H9 (cell line): Measurements from ENCODE around the gene NCBP3. TPM values are rescaled to one million over a fixed set of nuclear protein-coding genes. Genes with fewer than 3 reads are reported as not detected.

ENCODE experiments used
- DNase-seq: peaks from one replicate; pipeline ENCODE4 v3.0.0-alpha.2; 2017
- H2AFZ ChIP-seq: one replicate; pipeline ENCODE4 v1.6.1; 2013; ENCODE audit warnings: mild to moderate bottlenecking, low read length, control low read depth, moderate library complexity
- H2AK5ac ChIP-seq: 2 replicates; pipeline ENCODE4 v1.6.1; 2013; ENCODE audit warnings: low read length, control low read depth, mixed read lengths; ENCODE audit not compliant: insufficient read length
- H2BK120ac ChIP-seq: one replicate; pipeline ENCODE4 v1.6.1; 2013; ENCODE audit warnings: low read depth, mild to moderate bottlenecking, low read length, control low read depth, inconsistent platforms; ENCODE audit not compliant: poor library complexity, severe bottlenecking
- H2BK12ac ChIP-seq: 2 replicates; pipeline ENCODE4 v1.6.1; 2013; ENCODE audit warnings: low read length, control low read depth, mixed read lengths, low read depth; ENCODE audit not compliant: insufficient read length
- H2BK15ac ChIP-seq: 2 replicates; pipeline ENCODE4 v1.6.1; 2013; ENCODE audit warnings: low read depth, low read length, control low read depth
- H2BK20ac ChIP-seq: one replicate; pipeline ENCODE4 v1.6.1; 2013; ENCODE audit warnings: low read depth, mild to moderate bottlenecking, low read length, control low read depth, inconsistent platforms; ENCODE audit not compliant: poor library complexity, severe bottlenecking
- H2BK5ac ChIP-seq: 2 replicates; pipeline ENCODE4 v1.6.1; 2013; ENCODE audit warnings: low read length, control low read depth, mixed read lengths; ENCODE audit not compliant: insufficient read length
- H3K14ac ChIP-seq: 2 replicates; pipeline ENCODE4 v1.6.1; 2013; ENCODE audit warnings: low read length, control low read depth; ENCODE audit not compliant: insufficient read depth
- H3K18ac ChIP-seq: 2 replicates; pipeline ENCODE4 v1.6.1; 2013; ENCODE audit warnings: low read depth, mild to moderate bottlenecking, mixed read lengths, low read length, control low read depth; ENCODE audit not compliant: insufficient read length
- H3K23ac ChIP-seq: 2 replicates; pipeline ENCODE4 v1.6.1; 2013; ENCODE audit warnings: low read length, control low read depth, mixed read lengths, low read depth; ENCODE audit not compliant: insufficient read length
- H3K23me2 ChIP-seq: 2 replicates; pipeline ENCODE4 v1.6.1; 2013; ENCODE audit warnings: low read depth, mild to moderate bottlenecking, mixed read lengths, low read length, control low read depth; ENCODE audit not compliant: insufficient read length, poor library complexity, severe bottlenecking
- H3K27ac ChIP-seq: 2 replicates; pipeline ENCODE4 v1.5.1; 2013; ENCODE audit warnings: low read length, control low read depth, mixed read lengths, low read depth; ENCODE audit not compliant: insufficient read length
- H3K27me3 ChIP-seq: 2 replicates; pipeline ENCODE4 v1.6.1; 2013; ENCODE audit warnings: low read length, control low read depth, inconsistent platforms; ENCODE audit not compliant: insufficient read depth
- H3K4ac ChIP-seq: 2 replicates; pipeline ENCODE4 v1.6.1; 2013; ENCODE audit warnings: low read depth, mild to moderate bottlenecking, control low read depth, inconsistent platforms, low read length, moderate library complexity
- H3K4me1 ChIP-seq: 2 replicates; pipeline ENCODE4 v1.6.1; 2013; ENCODE audit warnings: low read length, control low read depth, inconsistent platforms; ENCODE audit not compliant: insufficient read depth
- H3K4me2 ChIP-seq: 2 replicates; pipeline ENCODE4 v1.6.1; 2013; ENCODE audit warnings: low read length, control low read depth, mixed read lengths; ENCODE audit not compliant: insufficient read length, insufficient read depth
- H3K56ac ChIP-seq: 2 replicates; pipeline ENCODE4 v1.6.1; 2013; ENCODE audit warnings: low read depth, mild to moderate bottlenecking, mixed read lengths, low read length, control low read depth; ENCODE audit not compliant: insufficient read length
- H3K79me1 ChIP-seq: 2 replicates; pipeline ENCODE4 v1.6.1; 2013; ENCODE audit warnings: low read depth, mild to moderate bottlenecking, moderate library complexity, low read length, control low read depth, inconsistent platforms; ENCODE audit not compliant: insufficient read depth, poor library complexity, severe bottlenecking
- H3K79me2 ChIP-seq: 2 replicates; pipeline ENCODE4 v1.6.1; 2013; ENCODE audit warnings: low read length, control low read depth, inconsistent platforms; ENCODE audit not compliant: insufficient read depth
- H3K9ac ChIP-seq: 2 replicates; pipeline ENCODE4 v1.6.1; 2013; ENCODE audit warnings: low read length, control low read depth, mixed read lengths; ENCODE audit not compliant: insufficient read length; ENCODE audit errors: extremely low read depth
- H3K9me3 ChIP-seq: one replicate; pipeline ENCODE4 v1.6.1; 2013; ENCODE audit warnings: low read depth, low read length, inconsistent platforms; ENCODE audit not compliant: control insufficient read depth
- H3T11ph ChIP-seq: one replicate; pipeline ENCODE4 v1.6.1; 2013; ENCODE audit warnings: mild to moderate bottlenecking, low read length, control low read depth, inconsistent platforms
- H4K20me1 ChIP-seq: one replicate; pipeline ENCODE4 v1.6.1; 2013; ENCODE audit not compliant: control insufficient read depth, insufficient read length, insufficient read depth
- H4K5ac ChIP-seq: 2 replicates; pipeline ENCODE4 v1.6.1; 2013; ENCODE audit warnings: low read depth, mild to moderate bottlenecking, mixed read lengths, low read length, control low read depth; ENCODE audit not compliant: insufficient read length
- H4K8ac ChIP-seq: replicated peaks from 2 replicates; pipeline ENCODE4 v1.6.1; 2013; ENCODE audit warnings: low read length, control low read depth, mixed read lengths, low read depth; ENCODE audit not compliant: insufficient read length
- H4K91ac ChIP-seq: 2 replicates; pipeline ENCODE4 v1.6.1; 2013; ENCODE audit warnings: low read depth, mild to moderate bottlenecking, moderate library complexity, mixed read lengths, low read length, control low read depth; ENCODE audit not compliant: insufficient read length
- H3K27ac Mint-ChIP-seq, 3 experiments: 2 replicates in 2 of 3; 3 replicates in 1 of 3; pipeline ENCODE4 v1.8.0; 2020 to 2021; ENCODE audit warnings: mixed read lengths in 3 of 3, mild to moderate bottlenecking in 1 of 3, moderate library complexity in 1 of 3
- H3K27me3 Mint-ChIP-seq: 2 replicates; pipeline ENCODE4 v1.8.0; 2021; ENCODE audit warnings: low read depth, mild to moderate bottlenecking, moderate library complexity, mixed read lengths
- H3K36me3 Mint-ChIP-seq, 3 experiments: 2 replicates in 2 of 3; 3 replicates in 1 of 3; pipeline ENCODE4 v1.8.0; 2020 to 2021; ENCODE audit warnings: low read depth in 3 of 3, mixed read lengths in 3 of 3; ENCODE audit not compliant: insufficient read depth in 1 of 3
- H3K4me1 Mint-ChIP-seq, 2 experiments: 2 replicates each; pipeline ENCODE4 v1.8.0; 2020; ENCODE audit warnings: mixed read lengths in 2 of 2
- H3K4me3 Mint-ChIP-seq, 2 experiments: 2 replicates in 1 of 2; 3 replicates in 1 of 2; pipeline ENCODE4 v1.8.0; 2020 to 2021; ENCODE audit warnings: mild to moderate bottlenecking in 2 of 2, mixed read lengths in 2 of 2, moderate library complexity in 1 of 2
- H3K9me3 Mint-ChIP-seq, 2 experiments: 2 replicates in 1 of 2; 3 replicates in 1 of 2; pipeline ENCODE4 v1.8.0; 2020; ENCODE audit warnings: mild to moderate bottlenecking in 2 of 2, mixed read lengths in 2 of 2, moderate library complexity in 1 of 2
- CTCF ChIP-seq: fragments of 200-600 bp; sonication (generic); conservative IDR thresholded peaks from 3 replicates; pipeline ENCODE4 v1.8.0; 2021; ENCODE audit warnings: antibody characterized with exemption, mild to moderate bottlenecking
- WGBS: extraction: QIAGEN DNeasy Blood & Tissue Kit; methylation state at CpG from one replicate; pipeline ENCODE4 v1.1.7; 2013; ENCODE audit warnings: missing lambda C conversion rate, low lambda C conversion rate, mixed read lengths; ENCODE audit not compliant: insufficient read length; ENCODE audit errors: extremely low coverage; 5-methylcytosine and 5-hydroxymethylcytosine counted together
- total RNA-seq: library from RNA; stranded (reverse); gene quantifications from 2 replicates; pipeline ENCODE4 v1.2.1, GENCODE V29; 2021

NCBP3 gene
- total RNA-seq, 1 experiment from 2014 or later: 45.7 TPM

GRCh38 chr17:3838206-3838605 lies 7.8 kb downstream of the NCBP3 start:
- no peak overlapping the region for H3K56ac ChIP-seq
- 0 out of 2 replicates have a peak, but pooled peaks cover 2% of the 10 kb centered on the region for H3K79me2 ChIP-seq
- TF ChIP-seq CTCF: no peak
- no peak overlapping the region for H3K14ac ChIP-seq
- no peaks in the 10 kb centered on the region for H3K4me1 Mint-ChIP-seq
- peaks cover 6% of the 10 kb centered on the region for H3K79me1 ChIP-seq
- no peaks in the 10 kb centered on the region for H3K4me1 ChIP-seq
- H3K27ac Mint-ChIP-seq: peak overlapping the region; percentile 11 to 30 (median 29); a peak in 3 of 7 replicates
- H3K27ac ChIP-seq: no peak overlapping the region
- H4K5ac ChIP-seq: no peak overlapping the region
- no peak overlapping the region for H2BK12ac ChIP-seq
- no peak overlapping the region for H4K91ac ChIP-seq
- no peak overlapping the region for H2AK5ac ChIP-seq
- DNase-seq: no peak
- H3K27me3 ChIP-seq: no peaks in the 10 kb centered on the region
- WGBS: no CpG with 5 or more reads among the region's 12 CpGs
- H3K18ac ChIP-seq: no peak overlapping the region
- peaks cover 1% of the 10 kb centered on the region; the same call in 1 of the 2 replicates for H3K27me3 Mint-ChIP-seq
- no peak overlapping the region for H2BK20ac ChIP-seq
- H3K23me2 ChIP-seq: no peaks in the 10 kb centered on the region
- no peaks in the 10 kb centered on the region for H3K9me3 ChIP-seq
- peaks cover 24 to 88% (median 77%) of the 10 kb centered on the region in 3 experiments; a peak in 6 of 7 replicates for H3K36me3 Mint-ChIP-seq
- no peaks in the 10 kb centered on the region for H4K20me1 ChIP-seq
- H3K9ac ChIP-seq: no peak overlapping the region
- H2BK120ac ChIP-seq: no peak overlapping the region
- H4K8ac ChIP-seq: no peak overlapping the region
- H3K4ac ChIP-seq: no peak overlapping the region
- H3K9me3 Mint-ChIP-seq: no peaks in the 10 kb centered on the region
- no peak overlapping the region for H2BK15ac ChIP-seq
- H3T11ph ChIP-seq: no peak overlapping the region
- H2BK5ac ChIP-seq: no peak overlapping the region
- H3K4me3 Mint-ChIP-seq: no peak overlapping the region
- no peak overlapping the region for H3K23ac ChIP-seq
- H3K4me2 ChIP-seq: no peak overlapping the region
- H2AFZ ChIP-seq: no peak overlapping the region
